ENCODE data around the gene MLYCD.

- TF ChIP-seq ZNF274 (IDR thresholded peaks at IDR 0.05; ENCODE audit: low read depth, low read length) (no peak), SUZ12 (IDR thresholded peaks at IDR 0.05; ENCODE audit: extremely low read depth, insufficient read depth, insufficient read length) (no peak), YY1 (IDR thresholded peaks at IDR 0.05; ENCODE audit: insufficient read depth, insufficient read length) (no peak)
Measured at GRCh38 chr16:83940630-83941378, 41.9 kb downstream of the MLYCD start.

Measured in NT2/D1 (cell line).